ENCODE measurements around the gene PIK3R2. TPM values are rescaled to one million over a fixed set of nuclear protein-coding genes. Genes with fewer than 3 reads are reported as not detected.
A peak's percentile ranks its signal among the peaks of the same experiment; 100 is the strongest.

PIK3R2 gene
- total and polyA plus RNA-seq, 2 of the 13 experiments (the other 11 are each of a cell fraction or from before 2014, with no cell fraction given): 18.6 to 25.3 TPM

DNA sequence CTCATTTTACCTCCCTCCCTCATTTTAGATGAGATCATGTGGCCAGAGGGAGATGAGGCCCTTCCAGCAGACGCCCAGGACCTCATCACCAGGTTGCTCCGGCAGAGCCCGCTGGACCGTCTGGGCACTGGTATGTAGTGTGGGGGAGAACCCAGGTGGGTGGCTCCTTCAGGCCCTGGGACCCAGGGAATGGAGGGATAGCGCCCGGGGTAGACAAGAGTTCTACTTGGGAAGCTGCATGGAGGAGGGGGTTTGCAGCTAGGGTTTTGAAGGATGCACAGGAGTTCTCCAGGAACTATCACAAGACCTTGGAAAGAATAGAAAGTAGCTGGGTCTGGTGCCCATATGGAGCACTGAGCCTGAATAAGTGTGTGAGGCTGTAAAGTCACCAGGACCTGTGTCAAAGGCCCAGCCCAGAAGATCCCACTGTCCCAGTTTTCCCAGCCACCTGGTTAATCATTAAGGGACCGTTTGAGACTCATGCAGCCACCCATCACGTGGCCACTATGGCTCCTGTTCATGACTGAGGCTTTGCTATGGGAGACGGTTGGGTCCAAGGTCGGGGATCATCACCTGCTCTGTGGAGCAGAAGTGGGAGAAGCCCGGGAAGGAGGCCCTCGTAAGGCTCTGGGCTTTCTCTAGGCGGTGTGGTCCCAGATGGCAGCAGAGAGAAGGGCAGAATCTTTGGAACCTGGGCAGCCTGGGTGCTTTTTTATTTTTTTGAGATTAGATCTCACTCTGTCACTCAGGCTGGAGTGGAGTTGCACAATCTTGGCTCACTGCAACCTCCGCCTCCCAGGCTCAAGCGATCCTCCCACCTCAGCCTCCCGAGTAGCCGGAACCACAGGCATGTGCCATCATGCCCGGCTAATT is 17.0 kb upstream of the PIK3R2 start (continued):
- TF ChIP-seq ZNF224 (CRISPR knock-in tag; IDR thresholded peaks at IDR 0.05): 0 out of 2 replicates have a peak, but pooled peaks have one; percentile 75
- TF ChIP-seq SIX4 (CRISPR knock-in tag; IDR thresholded peaks at IDR 0.05): no peak
- no peak for TF ChIP-seq NBN (conservative IDR thresholded peaks at IDR 0.05)
- 0 out of 2 replicates have a peak, but pooled peaks have one; percentile 60 for TF ChIP-seq ZNF772 (CRISPR knock-in tag; IDR thresholded peaks at IDR 0.05)
- TF ChIP-seq ZNF678 (CRISPR knock-in tag; IDR thresholded peaks at IDR 0.05): no peak
- no peak for TF ChIP-seq KMT2B (CRISPR knock-in tag; IDR thresholded peaks at IDR 0.05)
- peak; percentile 64; the same call in 1 of the 2 replicates for TF ChIP-seq ZNF232 (CRISPR knock-in tag; IDR thresholded peaks at IDR 0.05; ENCODE audit: borderline replicate concordance)
- TF ChIP-seq ZNF446 (CRISPR knock-in tag; IDR thresholded peaks at IDR 0.05): no peak
- peak; percentile 46; the same call in 1 of the 2 replicates for TF ChIP-seq ISL2 (CRISPR knock-in tag; IDR thresholded peaks at IDR 0.05)
- no peak for TF ChIP-seq SRSF9 (IDR thresholded peaks at IDR 0.05; ENCODE audit: borderline replicate concordance, insufficient read depth, low read depth, low read length, poor library complexity, severe bottlenecking)
- peak; percentile 74 for TF ChIP-seq ZNF121 (CRISPR knock-in tag; IDR thresholded peaks at IDR 0.05)
- no peak for TF ChIP-seq HNRNPK (IDR thresholded peaks at IDR 0.05; ENCODE audit: low read depth, low read length, poor library complexity, severe bottlenecking)
- TF ChIP-seq, protein P1, sequence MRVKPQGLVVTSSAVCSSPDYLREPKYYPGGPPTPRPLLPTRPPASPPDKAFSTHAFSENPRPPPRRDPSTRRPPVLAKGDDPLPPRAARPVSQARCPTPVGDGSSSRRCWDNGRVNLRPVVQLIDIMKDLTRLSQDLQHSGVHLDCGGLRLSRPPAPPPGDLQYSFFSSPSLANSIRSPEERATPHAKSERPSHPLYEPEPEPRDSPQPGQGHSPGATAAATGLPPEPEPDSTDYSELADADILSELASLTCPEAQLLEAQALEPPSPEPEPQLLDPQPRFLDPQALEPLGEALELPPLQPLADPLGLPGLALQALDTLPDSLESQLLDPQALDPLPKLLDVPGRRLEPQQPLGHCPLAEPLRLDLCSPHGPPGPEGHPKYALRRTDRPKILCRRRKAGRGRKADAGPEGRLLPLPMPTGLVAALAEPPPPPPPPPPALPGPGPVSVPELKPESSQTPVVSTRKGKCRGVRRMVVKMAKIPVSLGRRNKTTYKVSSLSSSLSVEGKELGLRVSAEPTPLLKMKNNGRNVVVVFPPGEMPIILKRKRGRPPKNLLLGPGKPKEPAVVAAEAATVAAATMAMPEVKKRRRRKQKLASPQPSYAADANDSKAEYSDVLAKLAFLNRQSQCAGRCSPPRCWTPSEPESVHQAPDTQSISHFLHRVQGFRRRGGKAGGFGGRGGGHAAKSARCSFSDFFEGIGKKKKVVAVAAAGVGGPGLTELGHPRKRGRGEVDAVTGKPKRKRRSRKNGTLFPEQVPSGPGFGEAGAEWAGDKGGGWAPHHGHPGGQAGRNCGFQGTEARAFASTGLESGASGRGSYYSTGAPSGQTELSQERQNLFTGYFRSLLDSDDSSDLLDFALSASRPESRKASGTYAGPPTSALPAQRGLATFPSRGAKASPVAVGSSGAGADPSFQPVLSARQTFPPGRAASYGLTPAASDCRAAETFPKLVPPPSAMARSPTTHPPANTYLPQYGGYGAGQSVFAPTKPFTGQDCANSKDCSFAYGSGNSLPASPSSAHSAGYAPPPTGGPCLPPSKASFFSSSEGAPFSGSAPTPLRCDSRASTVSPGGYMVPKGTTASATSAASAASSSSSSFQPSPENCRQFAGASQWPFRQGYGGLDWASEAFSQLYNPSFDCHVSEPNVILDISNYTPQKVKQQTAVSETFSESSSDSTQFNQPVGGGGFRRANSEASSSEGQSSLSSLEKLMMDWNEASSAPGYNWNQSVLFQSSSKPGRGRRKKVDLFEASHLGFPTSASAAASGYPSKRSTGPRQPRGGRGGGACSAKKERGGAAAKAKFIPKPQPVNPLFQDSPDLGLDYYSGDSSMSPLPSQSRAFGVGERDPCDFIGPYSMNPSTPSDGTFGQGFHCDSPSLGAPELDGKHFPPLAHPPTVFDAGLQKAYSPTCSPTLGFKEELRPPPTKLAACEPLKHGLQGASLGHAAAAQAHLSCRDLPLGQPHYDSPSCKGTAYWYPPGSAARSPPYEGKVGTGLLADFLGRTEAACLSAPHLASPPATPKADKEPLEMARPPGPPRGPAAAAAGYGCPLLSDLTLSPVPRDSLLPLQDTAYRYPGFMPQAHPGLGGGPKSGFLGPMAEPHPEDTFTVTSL (CRISPR knock-in tag; IDR thresholded peaks at IDR 0.05; ENCODE audit: borderline replicate concordance): peak; percentile 69
- TF ChIP-seq TEAD2 (CRISPR knock-in tag; IDR thresholded peaks at IDR 0.05): no peak
- no peak for TF ChIP-seq SIN3A (IDR thresholded peaks at IDR 0.05; ENCODE audit: borderline replicate concordance, low read depth, low read length)
- no peak for TF ChIP-seq SRSF1 (optimal IDR thresholded peaks at IDR 0.05; ENCODE audit: low read depth, low read length)
- no peak for TF ChIP-seq ZNF552 (CRISPR knock-in tag; IDR thresholded peaks at IDR 0.05; ENCODE audit: borderline replicate concordance)
- TF ChIP-seq GPN1 (CRISPR knock-in tag; IDR thresholded peaks at IDR 0.05; ENCODE audit: borderline replicate concordance): no peak
- peak; percentile 76 for TF ChIP-seq DMAP1 (CRISPR knock-in tag; IDR thresholded peaks at IDR 0.05)
- TF ChIP-seq, protein P2, sequence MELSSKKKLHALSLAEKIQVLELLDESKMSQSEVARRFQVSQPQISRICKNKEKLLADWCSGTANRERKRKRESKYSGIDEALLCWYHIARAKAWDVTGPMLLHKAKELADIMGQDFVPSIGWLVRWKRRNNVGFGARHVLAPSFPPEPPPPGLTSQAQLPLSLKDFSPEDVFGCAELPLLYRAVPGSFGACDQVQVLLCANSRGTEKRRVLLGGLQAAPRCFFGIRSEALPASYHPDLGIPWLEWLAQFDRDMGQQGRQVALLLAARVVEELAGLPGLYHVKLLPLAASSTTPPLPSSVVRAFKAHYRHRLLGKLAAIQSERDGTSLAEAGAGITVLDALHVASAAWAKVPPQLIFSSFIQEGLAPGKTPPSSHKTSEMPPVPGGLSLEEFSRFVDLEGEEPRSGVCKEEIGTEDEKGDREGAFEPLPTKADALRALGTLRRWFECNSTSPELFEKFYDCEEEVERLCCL (CRISPR knock-in tag; IDR thresholded peaks at IDR 0.05; ENCODE audit: borderline replicate concordance): no peak
- TF ChIP-seq TRIM24 (CRISPR knock-in tag; IDR thresholded peaks at IDR 0.05): no peak
- TF ChIP-seq ZNF773 (CRISPR knock-in tag; IDR thresholded peaks at IDR 0.05; ENCODE audit: borderline replicate concordance): no peak
- TF ChIP-seq ZNF501 (CRISPR knock-in tag; IDR thresholded peaks at IDR 0.05): peak; percentile 79
- peak; percentile 52; the same call in 1 of the 2 replicates for TF ChIP-seq TAF1 (CRISPR knock-in tag; IDR thresholded peaks at IDR 0.05)
- TF ChIP-seq ZNF878 (CRISPR knock-in tag; IDR thresholded peaks at IDR 0.05): peak; percentile 92; the same call in 1 of the 2 replicates
